ENCODE data around the gene GPR183.

GPR183 gene

GRCh38 chr13:99342723-99343315, 35.6 kb upstream of the GPR183 start (continued):
- TF ChIP-seq ZNF792 (tag by site-specific recombination; IDR thresholded peaks at IDR 0.05) (no peak), INSM2 (tag by site-specific recombination; IDR thresholded peaks at IDR 0.05) (no peak), OVOL3 (tag by site-specific recombination; IDR thresholded peaks at IDR 0.05) (no peak), ZNF645 (tag by site-specific recombination; IDR thresholded peaks at IDR 0.05) (no peak), PATZ1 (tag by site-specific recombination; IDR thresholded peaks at IDR 0.05) (no peak), ZNF223 (tag by site-specific recombination; IDR thresholded peaks at IDR 0.05) (no peak), ZNF626 (tag by site-specific recombination; IDR thresholded peaks at IDR 0.05) (no peak), ZNF426 (tag by site-specific recombination; IDR thresholded peaks at IDR 0.05) (no peak), ZNF26 (tag by site-specific recombination; IDR thresholded peaks at IDR 0.05) (no peak), ZNF513 (tag by site-specific recombination; IDR thresholded peaks at IDR 0.05) (no peak)

GRCh38 chr13:99341969-99342722, 34.9 kb upstream of the GPR183 start:
- H3K36me3 ChIP-seq (ENCODE audit: control insufficient read depth in 2 of 2, insufficient read depth in 1 of 2, low read length in 2 of 2): peaks cover 0 to 28% of the 10 kb centered on the region in 2 experiments; a peak in 1 of 3 replicates
- no peak for TF ChIP-seq YY2 (tag by site-specific recombination; IDR thresholded peaks at IDR 0.05)
- TF ChIP-seq ZBTB20 (tag by site-specific recombination; IDR thresholded peaks at IDR 0.05): no peak
- TF ChIP-seq ZBTB11 (tag by site-specific recombination; conservative IDR thresholded peaks at IDR 0.05; ENCODE audit: low read depth): no peak
- no peak for TF ChIP-seq REST (tag by site-specific recombination; IDR thresholded peaks at IDR 0.05)
- TF ChIP-seq ZNF18 (tag by site-specific recombination; IDR thresholded peaks at IDR 0.05): no peak
- TF ChIP-seq ZNF776 (tag by site-specific recombination; IDR thresholded peaks at IDR 0.05; ENCODE audit: borderline replicate concordance): no peak
- TF ChIP-seq MZF1 (tag by site-specific recombination; IDR thresholded peaks at IDR 0.05; ENCODE audit: borderline replicate concordance): no peak

More at GRCh38 chr13:99341969-99342722, 34.9 kb upstream of the GPR183 start:
- Histone ChIP-seq H3K27ac (ENCODE audit: extremely low read depth, low read depth, low read length) (no peak overlapping the region), H3K4me1 (ENCODE audit: control insufficient read depth, insufficient read depth, low read length) (no peaks in the 10 kb centered on the region; the same call in 1 of the 2 replicates), H3K9me3 (ENCODE audit: control insufficient read depth, insufficient read depth, low read depth, low read length) (no peaks in the 10 kb centered on the region), H3K4me3 (ENCODE audit: low read depth, low read length) (no peak overlapping the region)
- ChIA-PET POLR2A (no interaction called here), CTCF (interaction anchor here (0.6 to 1.1 kb wide), 3 partner anchors 20 to 557 kb away, joined by 3 read pairs; no protein-coding TSS in a partner anchor)
